Right lobe of liver (tissue), 4 donors: ENCODE results near the gene XRN1.

ENCODE experiments used
- POLR2A ChIP-seq: fragments of 450-650 bp; IDR thresholded peaks from one replicate; pipeline ENCODE4 v1.6.1; 2017; ENCODE audit warnings: antibody characterized with exemption, mild to moderate bottlenecking
- TF ChIP-seq, protein P1 (sequence below), 4 donors: fragments of 200-600 bp in 3 of 4; fragments of 450-650 bp in 1 of 4; IDR thresholded peaks; one replicate each; pipeline versions ENCODE4 v1.5.1 to v1.8.0; 2016 to 2022; ENCODE audit warnings: antibody characterized with exemption in 4 of 4, mild to moderate bottlenecking in 2 of 4
- donor health status: DM: no; HTN: no; CAD: no.
- donor health status: DM: no; HTN: no; CAD: no.
- donor health status: DM: no; HTN: yes; CAD: no.

GRCh38 chr3:142433110-142433509 is 14.7 kb downstream of the XRN1 start:
- TF ChIP-seq, protein P1, sequence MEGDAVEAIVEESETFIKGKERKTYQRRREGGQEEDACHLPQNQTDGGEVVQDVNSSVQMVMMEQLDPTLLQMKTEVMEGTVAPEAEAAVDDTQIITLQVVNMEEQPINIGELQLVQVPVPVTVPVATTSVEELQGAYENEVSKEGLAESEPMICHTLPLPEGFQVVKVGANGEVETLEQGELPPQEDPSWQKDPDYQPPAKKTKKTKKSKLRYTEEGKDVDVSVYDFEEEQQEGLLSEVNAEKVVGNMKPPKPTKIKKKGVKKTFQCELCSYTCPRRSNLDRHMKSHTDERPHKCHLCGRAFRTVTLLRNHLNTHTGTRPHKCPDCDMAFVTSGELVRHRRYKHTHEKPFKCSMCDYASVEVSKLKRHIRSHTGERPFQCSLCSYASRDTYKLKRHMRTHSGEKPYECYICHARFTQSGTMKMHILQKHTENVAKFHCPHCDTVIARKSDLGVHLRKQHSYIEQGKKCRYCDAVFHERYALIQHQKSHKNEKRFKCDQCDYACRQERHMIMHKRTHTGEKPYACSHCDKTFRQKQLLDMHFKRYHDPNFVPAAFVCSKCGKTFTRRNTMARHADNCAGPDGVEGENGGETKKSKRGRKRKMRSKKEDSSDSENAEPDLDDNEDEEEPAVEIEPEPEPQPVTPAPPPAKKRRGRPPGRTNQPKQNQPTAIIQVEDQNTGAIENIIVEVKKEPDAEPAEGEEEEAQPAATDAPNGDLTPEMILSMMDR (IDR thresholded peaks at IDR 0.05): no peak
- TF ChIP-seq POLR2A: no peak
